Panc1 (cell line): Measurements from ENCODE around the gene EPS8L2.
A peak's percentile ranks its signal among the peaks of the same experiment; 100 is the strongest.

Experiments used
- POLR2AphosphoS5 ChIP-seq: IDR thresholded peaks from 2 replicates; pipeline ENCODE4 v1.6.1; 2012; ENCODE audit warnings: mild to moderate bottlenecking, low read depth, low read length, moderate library complexity
- REST ChIP-seq, 2 experiments: IDR thresholded peaks; 2 replicates each; pipeline ENCODE4 v1.6.1; 2011 to 2012; ENCODE audit warnings: low read depth in 2 of 2, control low read depth in 1 of 2, low read length in 1 of 2, mild to moderate bottlenecking in 1 of 2, moderate library complexity in 1 of 2; ENCODE audit not compliant: insufficient read depth in 1 of 2
- SIN3A ChIP-seq: IDR thresholded peaks from 2 replicates; pipeline ENCODE4 v1.6.1; 2012; ENCODE audit warnings: low read depth, mild to moderate bottlenecking, low read length, moderate library complexity, borderline replicate concordance; ENCODE audit not compliant: insufficient read depth
- TCF7L2 ChIP-seq: IDR thresholded peaks from 2 replicates; pipeline ENCODE4 v1.6.1; 2011; ENCODE audit warnings: mild to moderate bottlenecking, low read depth, low read length, inconsistent platforms
- TF ChIP-seq, protein P1 (sequence below): fragments of 450-650 bp; IDR thresholded peaks from 2 replicates; pipeline ENCODE4 v1.5.1; 2017; ENCODE audit warnings: mild to moderate bottlenecking

GRCh38 chr11:699753-700152 is 6.3 kb upstream of the EPS8L2 start:
- peak; percentile 55 for TF ChIP-seq POLR2AphosphoS5
- TF ChIP-seq, protein P1, sequence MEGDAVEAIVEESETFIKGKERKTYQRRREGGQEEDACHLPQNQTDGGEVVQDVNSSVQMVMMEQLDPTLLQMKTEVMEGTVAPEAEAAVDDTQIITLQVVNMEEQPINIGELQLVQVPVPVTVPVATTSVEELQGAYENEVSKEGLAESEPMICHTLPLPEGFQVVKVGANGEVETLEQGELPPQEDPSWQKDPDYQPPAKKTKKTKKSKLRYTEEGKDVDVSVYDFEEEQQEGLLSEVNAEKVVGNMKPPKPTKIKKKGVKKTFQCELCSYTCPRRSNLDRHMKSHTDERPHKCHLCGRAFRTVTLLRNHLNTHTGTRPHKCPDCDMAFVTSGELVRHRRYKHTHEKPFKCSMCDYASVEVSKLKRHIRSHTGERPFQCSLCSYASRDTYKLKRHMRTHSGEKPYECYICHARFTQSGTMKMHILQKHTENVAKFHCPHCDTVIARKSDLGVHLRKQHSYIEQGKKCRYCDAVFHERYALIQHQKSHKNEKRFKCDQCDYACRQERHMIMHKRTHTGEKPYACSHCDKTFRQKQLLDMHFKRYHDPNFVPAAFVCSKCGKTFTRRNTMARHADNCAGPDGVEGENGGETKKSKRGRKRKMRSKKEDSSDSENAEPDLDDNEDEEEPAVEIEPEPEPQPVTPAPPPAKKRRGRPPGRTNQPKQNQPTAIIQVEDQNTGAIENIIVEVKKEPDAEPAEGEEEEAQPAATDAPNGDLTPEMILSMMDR: no peak
- TF ChIP-seq TCF7L2: no peak
- TF ChIP-seq REST (IDR thresholded peaks at IDR 0.05; ENCODE audit: insufficient read depth in 1 of 2, low read depth in 2 of 2, low read length in 1 of 2): no peak
- no peak for TF ChIP-seq SIN3A
